GM12865 (cell line): Measurements from ENCODE around the gene ZCCHC12.

Experiments
- DNase-seq: peaks from one replicate; pipeline ENCODE4 v3.0.0; 2010; ENCODE audit warnings: low read depth
- H3K4me3 ChIP-seq: 2 replicates; pipeline ENCODE4 v1.5.1; 2011; ENCODE audit warnings: mild to moderate bottlenecking, low read depth, low read length, control low read depth
- CTCF ChIP-seq: IDR thresholded peaks from 2 replicates; pipeline ENCODE4 v1.5.1; 2011; ENCODE audit warnings: low read length, control low read depth, low read depth, inconsistent platforms; ENCODE audit not compliant: insufficient read depth; ENCODE audit errors: missing control alignments

The ZCCHC12 gene

GRCh38 chrX:118867251-118867650 is 43.6 kb downstream of the ZCCHC12 start:
- no peak for TF ChIP-seq CTCF

GRCh38 chrX:118872102-118872566 is 48.5 kb downstream of the ZCCHC12 start:
- H3K4me3 ChIP-seq = no peak overlapping the region
- TF ChIP-seq CTCF = no peak
- peak; percentile 3 for DNase-seq

More at GRCh38 chrX:118867251-118867650, 43.6 kb downstream of the ZCCHC12 start:
- DNase-seq = no peak
- no peak overlapping the region for H3K4me3 ChIP-seq
